ENCODE data around the gene ARID4A. TPM values are rescaled to one million over a fixed set of nuclear protein-coding genes. Genes with fewer than 3 reads are reported as not detected.

The ARID4A gene
- total and polyA plus RNA-seq, 9 of the 15 experiments (the other 6 are each of a cell fraction or from before 2014, with no cell fraction given) = 2.4 to 11.5 (median 8.7) TPM

- TF ChIP-seq NFRKB (IDR thresholded peaks at IDR 0.05; ENCODE audit: low read depth) = peak; percentile 97
- TF ChIP-seq, protein P1, sequence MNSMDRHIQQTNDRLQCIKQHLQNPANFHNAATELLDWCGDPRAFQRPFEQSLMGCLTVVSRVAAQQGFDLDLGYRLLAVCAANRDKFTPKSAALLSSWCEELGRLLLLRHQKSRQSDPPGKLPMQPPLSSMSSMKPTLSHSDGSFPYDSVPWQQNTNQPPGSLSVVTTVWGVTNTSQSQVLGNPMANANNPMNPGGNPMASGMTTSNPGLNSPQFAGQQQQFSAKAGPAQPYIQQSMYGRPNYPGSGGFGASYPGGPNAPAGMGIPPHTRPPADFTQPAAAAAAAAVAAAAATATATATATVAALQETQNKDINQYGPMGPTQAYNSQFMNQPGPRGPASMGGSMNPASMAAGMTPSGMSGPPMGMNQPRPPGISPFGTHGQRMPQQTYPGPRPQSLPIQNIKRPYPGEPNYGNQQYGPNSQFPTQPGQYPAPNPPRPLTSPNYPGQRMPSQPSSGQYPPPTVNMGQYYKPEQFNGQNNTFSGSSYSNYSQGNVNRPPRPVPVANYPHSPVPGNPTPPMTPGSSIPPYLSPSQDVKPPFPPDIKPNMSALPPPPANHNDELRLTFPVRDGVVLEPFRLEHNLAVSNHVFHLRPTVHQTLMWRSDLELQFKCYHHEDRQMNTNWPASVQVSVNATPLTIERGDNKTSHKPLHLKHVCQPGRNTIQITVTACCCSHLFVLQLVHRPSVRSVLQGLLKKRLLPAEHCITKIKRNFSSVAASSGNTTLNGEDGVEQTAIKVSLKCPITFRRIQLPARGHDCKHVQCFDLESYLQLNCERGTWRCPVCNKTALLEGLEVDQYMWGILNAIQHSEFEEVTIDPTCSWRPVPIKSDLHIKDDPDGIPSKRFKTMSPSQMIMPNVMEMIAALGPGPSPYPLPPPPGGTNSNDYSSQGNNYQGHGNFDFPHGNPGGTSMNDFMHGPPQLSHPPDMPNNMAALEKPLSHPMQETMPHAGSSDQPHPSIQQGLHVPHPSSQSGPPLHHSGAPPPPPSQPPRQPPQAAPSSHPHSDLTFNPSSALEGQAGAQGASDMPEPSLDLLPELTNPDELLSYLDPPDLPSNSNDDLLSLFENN (IDR thresholded peaks at IDR 0.05; ENCODE audit: low read depth in 2 of 2, low read length in 2 of 2) = no peak
- TF ChIP-seq, protein P2, sequence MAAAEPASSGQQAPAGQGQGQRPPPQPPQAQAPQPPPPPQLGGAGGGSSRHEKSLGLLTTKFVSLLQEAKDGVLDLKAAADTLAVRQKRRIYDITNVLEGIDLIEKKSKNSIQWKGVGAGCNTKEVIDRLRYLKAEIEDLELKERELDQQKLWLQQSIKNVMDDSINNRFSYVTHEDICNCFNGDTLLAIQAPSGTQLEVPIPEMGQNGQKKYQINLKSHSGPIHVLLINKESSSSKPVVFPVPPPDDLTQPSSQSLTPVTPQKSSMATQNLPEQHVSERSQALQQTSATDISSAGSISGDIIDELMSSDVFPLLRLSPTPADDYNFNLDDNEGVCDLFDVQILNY (CRISPR knock-in tag; IDR thresholded peaks at IDR 0.05) = no peak
- no peak for TF ChIP-seq POU5F1 (IDR thresholded peaks at IDR 0.05; ENCODE audit: borderline replicate concordance, low read depth, low read length, partially characterized antibody)
- peak; percentile 92 for TF ChIP-seq SUPT5H (IDR thresholded peaks at IDR 0.05)
- TF ChIP-seq GABPB2 (CRISPR knock-in tag; conservative IDR thresholded peaks at IDR 0.05) = no peak
- no peak for TF ChIP-seq E4F1 (CRISPR knock-in tag; IDR thresholded peaks at IDR 0.05; ENCODE audit: borderline replicate concordance)
- no peak for TF ChIP-seq BDP1 (IDR thresholded peaks at IDR 0.05; ENCODE audit: insufficient read depth, insufficient read length)
- TF ChIP-seq SP2 (IDR thresholded peaks at IDR 0.05; ENCODE audit: extremely low read depth, low read depth, low read length, poor library complexity, severe bottlenecking) = peak; percentile 38
- TF ChIP-seq NFXL1 (CRISPR knock-in tag; IDR thresholded peaks at IDR 0.05) = no peak; the same call in 1 of the 2 replicates
- TF ChIP-seq NR3C1 (CRISPR knock-in tag; IDR thresholded peaks at IDR 0.05) = no peak
- TF ChIP-seq ZNF77 (CRISPR knock-in tag; IDR thresholded peaks at IDR 0.05) = no peak
- no peak for TF ChIP-seq BMI1 (IDR thresholded peaks at IDR 0.05; ENCODE audit: low read length)
- no peak for TF ChIP-seq ZNF280A (IDR thresholded peaks at IDR 0.05; ENCODE audit: low read depth, partially characterized antibody)
- TF ChIP-seq ZNF695 (CRISPR knock-in tag; IDR thresholded peaks at IDR 0.05) = no peak
- TF ChIP-seq ZNF140 (CRISPR knock-in tag; IDR thresholded peaks at IDR 0.05) = no peak
- TF ChIP-seq RHOXF2B (CRISPR knock-in tag; conservative IDR thresholded peaks at IDR 0.05) = no peak
- TF ChIP-seq FOXO4 (CRISPR knock-in tag; IDR thresholded peaks at IDR 0.05) = 0 out of 2 replicates have a peak, but pooled peaks have one; percentile 76
- TF ChIP-seq GATAD2A (IDR thresholded peaks at IDR 0.05) = no peak
Observed at GRCh38 chr14:58297762-58298476, 436 bp upstream of the ARID4A start (continued).
